ENCODE data around the gene MBNL2. TPM values are rescaled to one million over a fixed set of nuclear protein-coding genes. Genes with fewer than 3 reads are reported as not detected.
A peak's percentile ranks its signal among the peaks of the same experiment; 100 is the strongest.

Gene MBNL2
- total and polyA plus RNA-seq, 11 donors = 18.5 to 100 (median 81.4) TPM

- 54 to 68% (median 57%) methylated on average over 5 of the region's 5 CpGs for whole genome bisulfite sequencing, 4 donors
- ATAC-seq = peak in 2 of 4 donors; percentile 19 to 34
- peaks cover 3 to 95% (median 69%) of the 10 kb centered on the region in 12 donors for H3K4me1 ChIP-seq
- intact Hi-C loops (cut with DNase I) = loop anchor here in 1 of 10 donors (10.0 kb wide), 1 partner anchor 186 kb away; the partner anchor contains the start of gene RAP2A
- H3K36me3 ChIP-seq = no peaks in the 10 kb centered on the region
- H3K4me3 ChIP-seq = peak overlapping the region in 2 of 12 donors; percentile 4 to 5
- no peak for TF ChIP-seq POLR2A (IDR thresholded peaks at IDR 0.05)
- TF ChIP-seq CTCF (IDR thresholded peaks at IDR 0.05) = no peak
- DNase-seq = no peak
- peak overlapping the region in 11 of 12 donors; percentile 43 to 76 (median 64) for H3K27ac ChIP-seq
- no peaks in the 10 kb centered on the region for H3K9me3 ChIP-seq
- no peaks in the 10 kb centered on the region for H3K27me3 ChIP-seq
Observed at GRCh38 chr13:97249093-97249795, 27.1 kb downstream of the MBNL2 start.

- ATAC-seq = peak in 2 of 4 donors; percentile 43 to 47
Observed at GRCh38 chr13:97249796-97250495, 27.8 kb downstream of the MBNL2 start.

GRCh38 chr13:97250560-97250959 lies 28.4 kb downstream of the MBNL2 start:
- intact Hi-C loops (cut with DNase I) = no loop called here
- ATAC-seq = peak in 3 of 4 donors; percentile 36 to 48 (median 47)
- Histone ChIP-seq H3K9me3 (no peaks in the 10 kb centered on the region), H3K27me3 (no peaks in the 10 kb centered on the region), H3K27ac (peak overlapping the region; percentile 29 to 76 (median 64)), H3K4me3 (no peak overlapping the region), H3K4me1 (peaks cover 6 to 95% (median 67%) of the 10 kb centered on the region in 12 donors), H3K36me3 (no peaks in the 10 kb centered on the region)
- DNase-seq = no peak
- TF ChIP-seq CTCF (IDR thresholded peaks at IDR 0.05) (no peak), POLR2A (IDR thresholded peaks at IDR 0.05) (no peak)

More at GRCh38 chr13:97249796-97250495, 27.8 kb downstream of the MBNL2 start:
- Histone ChIP-seq H3K27me3 (no peaks in the 10 kb centered on the region), H3K4me1 (peaks cover 3 to 95% (median 67%) of the 10 kb centered on the region in 12 donors), H3K27ac (peak overlapping the region; percentile 29 to 76 (median 64)), H3K9me3 (no peaks in the 10 kb centered on the region), H3K4me3 (peak overlapping the region in 2 of 12 donors; percentile 4 to 5), H3K36me3 (no peaks in the 10 kb centered on the region)
- 27 to 53% (median 31%) methylated on average over 3 of the region's 3 CpGs for WGBS, 4 donors
- intact Hi-C loops (cut with DNase I) = loop anchor here in 1 of 10 donors (10.0 kb wide), 1 partner anchor 185 kb away; the partner anchor contains the start of gene RAP2A
- no peak for DNase-seq
- TF ChIP-seq POLR2A (IDR thresholded peaks at IDR 0.05) (no peak), CTCF (IDR thresholded peaks at IDR 0.05) (no peak)

- ATAC-seq = no peak
- TF ChIP-seq CTCF (IDR thresholded peaks at IDR 0.05) (no peak), POLR2A (IDR thresholded peaks at IDR 0.05) (no peak)
- intact Hi-C loops (cut with DNase I) = no loop called here
- Histone ChIP-seq H3K9me3 (no peaks in the 10 kb centered on the region), H3K36me3 (no peaks in the 10 kb centered on the region), H3K4me1 (peaks cover 12 to 95% (median 69%) of the 10 kb centered on the region in 12 donors), H3K4me3 (no peak overlapping the region), H3K27me3 (no peaks in the 10 kb centered on the region), H3K27ac (peak overlapping the region in 3 of 12 donors; percentile 18 to 31 (median 20))
- 75 to 88% (median 84%) methylated on average over 1 of the region's 1 CpG for WGBS, 4 donors
- DNase-seq = no peak
Observed at GRCh38 chr13:97252735-97253134, 30.6 kb downstream of the MBNL2 start.
